Measurements from ENCODE around the gene PCYT2.
A peak's percentile ranks its signal among the peaks of the same experiment; 100 is the strongest.

PCYT2 gene

DNA sequence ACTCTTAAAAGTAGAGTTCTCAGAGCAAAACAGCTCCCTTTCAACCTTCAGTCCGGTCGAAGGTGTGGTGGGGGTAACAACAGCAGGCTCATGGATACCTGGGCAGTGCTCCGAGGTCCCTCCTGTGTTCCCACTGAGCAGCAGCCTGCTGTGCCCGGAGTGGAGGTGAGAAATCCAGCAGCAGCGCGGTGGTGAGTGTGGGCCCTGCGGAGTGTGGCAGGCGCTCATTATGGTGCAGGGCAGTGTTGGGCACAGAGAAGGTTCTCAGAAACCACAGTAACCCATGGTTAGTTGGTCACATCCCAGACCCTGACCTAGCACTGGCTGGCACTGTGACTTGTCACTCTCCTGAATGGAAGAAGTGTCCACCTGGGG is 45.9 kb downstream of the PCYT2 start:
- POLR2A ChIA-PET = interaction anchor here (1.1 to 1.6 kb wide), 3 partner anchors 11 to 181 kb away, joined by 3 to 4 read pairs (median 4); partner anchors contain the start of genes ARL16, HGS and MRPL12
- no peak overlapping the region for H3K4me3 ChIP-seq (ENCODE audit: low read depth, low read length)
- no peak for DNase-seq (ENCODE audit: low read depth, low spot score)
- TF ChIP-seq, protein P1, sequence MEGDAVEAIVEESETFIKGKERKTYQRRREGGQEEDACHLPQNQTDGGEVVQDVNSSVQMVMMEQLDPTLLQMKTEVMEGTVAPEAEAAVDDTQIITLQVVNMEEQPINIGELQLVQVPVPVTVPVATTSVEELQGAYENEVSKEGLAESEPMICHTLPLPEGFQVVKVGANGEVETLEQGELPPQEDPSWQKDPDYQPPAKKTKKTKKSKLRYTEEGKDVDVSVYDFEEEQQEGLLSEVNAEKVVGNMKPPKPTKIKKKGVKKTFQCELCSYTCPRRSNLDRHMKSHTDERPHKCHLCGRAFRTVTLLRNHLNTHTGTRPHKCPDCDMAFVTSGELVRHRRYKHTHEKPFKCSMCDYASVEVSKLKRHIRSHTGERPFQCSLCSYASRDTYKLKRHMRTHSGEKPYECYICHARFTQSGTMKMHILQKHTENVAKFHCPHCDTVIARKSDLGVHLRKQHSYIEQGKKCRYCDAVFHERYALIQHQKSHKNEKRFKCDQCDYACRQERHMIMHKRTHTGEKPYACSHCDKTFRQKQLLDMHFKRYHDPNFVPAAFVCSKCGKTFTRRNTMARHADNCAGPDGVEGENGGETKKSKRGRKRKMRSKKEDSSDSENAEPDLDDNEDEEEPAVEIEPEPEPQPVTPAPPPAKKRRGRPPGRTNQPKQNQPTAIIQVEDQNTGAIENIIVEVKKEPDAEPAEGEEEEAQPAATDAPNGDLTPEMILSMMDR (IDR thresholded peaks at IDR 0.05; ENCODE audit: insufficient read depth, low read length, missing control alignments) = no peak
- CTCF ChIA-PET = interaction anchor here (0.6 kb wide), 1 partner anchor 27 kb away, joined by 3 read pairs; no protein-coding TSS in a partner anchor

DNA sequence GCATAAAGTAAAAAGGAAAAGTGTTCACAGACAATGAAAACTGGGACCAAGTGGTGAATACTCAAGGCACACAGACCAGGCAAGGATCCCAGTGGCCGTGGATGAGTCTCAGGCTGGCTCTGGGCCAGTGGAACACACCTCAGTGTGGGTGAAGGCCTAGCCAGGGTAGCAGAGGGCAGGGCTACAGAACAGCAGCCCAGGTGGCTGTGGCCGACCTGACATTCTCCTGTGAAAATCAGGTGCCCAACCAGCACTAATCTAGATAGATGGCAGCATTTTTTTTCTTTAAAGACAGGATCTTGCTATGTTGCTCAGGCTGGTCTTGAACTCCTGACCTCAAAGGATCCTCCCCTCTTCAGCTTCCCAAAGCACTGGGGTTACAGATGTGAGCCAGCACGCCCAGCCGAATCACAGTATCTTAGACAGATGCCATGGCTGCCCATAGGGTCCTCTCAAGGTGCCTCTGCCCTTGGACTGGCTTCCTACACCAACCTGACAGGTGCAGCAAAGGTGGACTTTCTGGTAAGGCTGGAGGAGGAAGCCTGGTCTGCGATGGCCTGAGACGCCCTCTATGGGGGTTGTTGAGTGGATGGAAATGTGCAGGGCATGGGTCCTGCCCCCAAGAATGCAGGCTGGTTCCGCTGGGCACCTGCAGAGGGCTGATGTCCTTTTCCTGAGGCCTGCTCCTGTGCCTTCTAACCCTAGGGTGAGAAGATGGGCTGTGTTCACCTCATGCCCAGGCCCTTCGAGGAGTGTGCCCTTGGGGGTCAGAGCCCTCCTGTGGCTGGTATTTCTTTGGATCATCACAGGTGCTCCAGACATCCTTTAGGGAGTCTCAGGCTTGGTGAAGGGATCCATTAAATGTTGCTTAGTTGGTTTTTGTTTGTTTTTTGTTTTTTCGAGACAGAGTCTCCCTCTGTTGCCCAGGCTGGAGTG is 47.1 kb downstream of the PCYT2 start:
- no peak overlapping the region for H3K4me3 ChIP-seq (ENCODE audit: low read depth, low read length)
- CTCF ChIA-PET = interaction anchor here (3.3 kb wide), 1 partner anchor 129 kb away, joined by 16 read pairs; no protein-coding TSS in a partner anchor
- DNase-seq (ENCODE audit: low read depth, low spot score) = no peak
- TF ChIP-seq, protein P1 (IDR thresholded peaks at IDR 0.05; ENCODE audit: insufficient read depth, low read length, missing control alignments) = no peak
- POLR2A ChIA-PET = interaction anchor here (1.2 kb wide), 1 partner anchor 9 kb away, joined by 4 read pairs; no protein-coding TSS in a partner anchor

DNA sequence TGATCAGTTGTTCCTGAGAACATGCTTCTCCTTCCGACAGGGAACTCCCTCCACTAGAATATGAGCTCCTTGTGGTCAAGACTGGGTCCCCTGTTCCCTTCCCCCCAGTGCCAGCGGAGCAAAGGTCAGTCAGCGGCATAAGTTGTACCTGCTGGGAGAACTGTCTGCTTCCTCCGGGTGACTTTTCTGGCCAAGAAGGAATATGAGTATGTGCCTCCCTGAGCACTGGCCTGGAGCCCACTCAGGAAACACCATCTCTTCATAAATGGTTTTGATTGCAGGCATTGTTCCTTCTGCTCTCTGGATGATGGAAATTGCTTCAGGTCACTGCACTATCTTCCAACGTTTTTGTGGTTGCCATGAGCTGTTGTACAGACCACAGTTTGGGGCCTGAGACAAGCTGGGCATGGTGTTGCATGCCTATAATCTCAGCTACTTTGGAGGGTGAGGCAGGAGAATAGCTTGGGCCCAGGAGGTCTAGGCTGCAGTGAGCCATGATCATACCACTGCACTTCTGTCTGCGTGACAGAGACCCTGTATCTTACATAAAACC is 48.0 kb downstream of the PCYT2 start:
- no peak for DNase-seq (ENCODE audit: low read depth, low spot score)
- TF ChIP-seq, protein P1 (IDR thresholded peaks at IDR 0.05; ENCODE audit: insufficient read depth, low read length, missing control alignments) = no peak
- ChIA-PET POLR2A (no interaction called here), CTCF (interaction anchor here (0.7 to 3.3 kb wide), 2 partner anchors 128 to 150 kb away, joined by 3 to 16 read pairs; no protein-coding TSS in a partner anchor)
- H3K4me3 ChIP-seq (ENCODE audit: low read depth, low read length) = no peak overlapping the region

DNA sequence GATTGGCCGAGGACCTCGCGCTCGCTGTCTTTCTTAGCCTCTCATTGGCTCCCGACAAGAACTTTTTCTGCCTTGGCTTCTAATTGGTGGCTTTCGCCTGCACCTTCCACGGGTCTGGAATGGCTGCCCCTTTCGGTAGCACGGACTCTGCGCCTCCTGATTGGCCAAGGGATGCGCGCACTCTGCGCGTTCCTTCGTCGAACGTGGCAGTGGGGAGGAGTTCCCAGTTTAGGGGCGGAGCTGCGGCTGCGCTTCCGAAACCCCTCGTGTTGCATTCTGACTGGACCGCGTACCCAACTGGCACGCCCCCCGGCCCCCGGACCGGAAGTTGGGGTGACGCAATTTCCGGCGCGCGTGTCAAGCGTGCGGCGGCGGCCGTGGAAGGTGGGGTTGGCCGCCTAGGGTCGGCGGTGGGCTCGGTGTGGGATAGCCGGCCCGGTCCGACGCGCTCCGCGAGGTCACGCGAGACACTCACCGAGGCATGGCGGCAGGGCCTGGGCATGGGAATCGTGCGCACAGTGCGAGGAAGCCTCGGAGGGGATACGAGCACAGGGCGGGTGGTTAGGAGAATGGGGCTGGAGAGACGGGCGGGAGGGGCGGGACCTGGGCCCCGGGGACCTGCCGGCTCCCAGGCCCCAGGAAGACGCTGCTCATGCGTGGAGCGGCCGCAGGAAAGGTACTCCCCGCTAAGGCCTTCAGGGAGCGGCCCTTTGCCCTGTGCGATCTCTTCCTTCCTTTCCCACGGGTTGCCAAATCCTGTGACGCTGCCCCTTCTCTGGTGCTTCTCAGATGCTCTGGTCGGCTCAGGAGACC is 50.2 kb downstream of the PCYT2 start:
- DNase-seq (ENCODE audit: low read depth, low spot score) = peak; percentile 100
- CTCF ChIA-PET = interaction anchor here (1.0 to 3.3 kb wide), 3 partner anchors 8 to 126 kb away, joined by 3 to 16 read pairs (median 5); no protein-coding TSS in a partner anchor
- POLR2A ChIA-PET = interaction anchor here (0.6 to 1.6 kb wide), 10 partner anchors 9 to 150 kb away, joined by 3 to 28 read pairs (median 4); partner anchors contain the start of gene ARHGDIA
- TF ChIP-seq, protein P1 (IDR thresholded peaks at IDR 0.05; ENCODE audit: insufficient read depth, low read length, missing control alignments) = no peak
- peak overlapping the region; percentile 67 for H3K4me3 ChIP-seq (ENCODE audit: low read depth, low read length)

DNA sequence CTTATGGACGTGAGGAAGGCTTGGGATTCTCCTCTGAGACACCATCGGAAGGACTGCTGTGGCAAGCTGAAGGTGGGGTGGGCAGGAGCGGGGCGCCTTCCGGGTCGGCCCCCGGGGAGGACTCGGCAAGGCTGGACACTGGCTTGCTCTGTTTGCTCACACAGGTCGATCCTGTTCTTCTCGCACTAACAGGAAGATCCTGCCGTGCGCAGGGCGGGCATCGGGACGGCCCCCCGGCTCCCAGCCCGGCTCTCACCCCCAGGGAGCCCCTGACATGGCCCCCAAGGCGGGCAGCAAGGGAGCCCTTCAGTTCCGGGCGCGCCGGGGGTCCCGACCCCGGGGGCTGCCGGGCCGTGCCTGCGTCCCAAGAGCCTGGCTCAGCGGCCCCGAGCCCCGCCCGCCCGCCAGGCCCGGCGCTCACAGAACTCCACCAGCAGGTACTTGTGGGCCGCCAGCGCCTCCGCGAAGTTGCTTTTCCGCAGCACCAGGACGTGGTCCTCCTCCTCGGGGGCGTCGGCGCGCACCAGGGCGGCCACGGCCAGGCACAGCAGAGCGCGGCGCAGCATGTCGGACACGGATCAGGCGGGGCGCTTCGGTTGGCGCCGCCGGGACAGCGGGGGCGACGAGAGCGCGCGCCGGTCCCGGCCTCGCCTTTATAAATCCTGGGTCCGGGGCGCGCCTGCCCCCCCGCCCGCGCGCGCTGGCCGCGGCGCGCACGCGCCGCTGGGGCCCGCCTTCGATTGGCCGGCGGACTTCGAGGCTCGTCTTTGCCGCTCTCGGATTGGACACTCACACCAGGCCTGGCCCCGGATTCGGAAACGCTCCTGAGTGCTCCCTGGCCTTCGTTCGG is 51.1 kb downstream of the PCYT2 start, which contains the start of gene P4HB:
Gene P4HB (minus strand): TSS at position 630 of the 850 bp plus-strand sequence. CDS start 64 bp downstream, at position 566.
- TF ChIP-seq, protein P1 (IDR thresholded peaks at IDR 0.05; ENCODE audit: insufficient read depth, low read length, missing control alignments) = no peak
- DNase-seq (ENCODE audit: low read depth, low spot score) = no peak
- ChIA-PET CTCF (interaction anchor here (1.0 to 1.9 kb wide), 5 partner anchors 9 to 129 kb away, joined by 3 to 5 read pairs (median 5); no protein-coding TSS in a partner anchor), POLR2A (interaction anchor here (0.7 to 1.6 kb wide), 10 partner anchors 9 to 176 kb away, joined by 3 to 28 read pairs (median 4); partner anchors contain the start of genes ARHGDIA, ARL16 and HGS)
- H3K4me3 ChIP-seq (ENCODE audit: low read depth, low read length) = peak within 1 kb of the TSS; percentile 93
